Caki2 (cell line): ENCODE measurements around the gene CDC42EP4. TPM values are rescaled to one million over a fixed set of nuclear protein-coding genes. Genes with fewer than 3 reads are reported as not detected.
"Not testable (repeated sequence)": the region's sequence is repeated elsewhere in the genome, so short reads cannot be mapped to it uniquely, and the experiment has no call there.

Experiments used
- DNase-seq: peaks from one replicate; pipeline ENCODE4 v3.0.0-alpha.2; 2015; ENCODE audit warnings: low read depth
- in situ Hi-C: cut with HindIII; loops from 2 replicates; pipeline ENCODE4 v1.10.0; 2016; ENCODE audit warnings: low sequenced_read_pairs, low pct_unique_long_range_greater_than_20kb, mixed read lengths
- total RNA-seq: library from RNA; depleted of rRNA; stranded (reverse); fragments of >200 nt; shearing (Covaris generic); gene quantifications from 2 replicates; pipeline ENCODE4 v1.2.3, GENCODE V29; 2014; ENCODE audit warnings: low replicate concordance

CDC42EP4 gene
- total RNA-seq, 1 experiment from 2014 or later: 50.8 TPM

GRCh38 chr17:73346501-73347162 lies 34.8 kb upstream of the CDC42EP4 start:
- no peak for DNase-seq
- in situ Hi-C loops: no loop called here

GRCh38 chr17:73343739-73344454 lies 32.1 kb upstream of the CDC42EP4 start:
- in situ Hi-C loops: no loop called here
- peak; percentile 41 for DNase-seq

DNA sequence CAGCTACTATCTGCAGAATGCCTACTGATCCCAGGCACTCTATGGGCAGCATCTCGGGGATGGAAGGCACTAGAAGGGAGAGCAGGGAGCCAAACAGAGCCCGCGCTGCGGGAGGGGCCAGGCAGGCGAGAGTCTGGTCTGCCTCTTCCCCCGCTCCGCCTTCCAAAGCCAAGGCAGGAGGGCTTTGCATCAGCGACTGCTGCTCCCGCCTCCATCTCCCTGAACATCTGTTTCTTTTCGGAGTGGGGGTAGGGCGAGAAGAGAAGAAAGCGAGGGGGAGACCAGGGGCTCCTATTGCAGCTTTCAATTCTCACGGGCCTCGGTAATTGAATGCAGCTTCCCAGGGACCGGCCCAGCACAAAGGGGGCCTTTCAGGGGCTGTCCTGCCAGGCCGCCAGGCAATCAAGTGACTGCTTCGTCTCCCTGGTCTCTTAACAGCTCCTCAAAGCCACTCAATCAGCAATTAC lies 31.4 kb upstream of the CDC42EP4 start:
- in situ Hi-C loops: no loop called here
- peak; percentile 35 for DNase-seq

- DNase-seq: no peak
Measured at GRCh38 chr17:73342541-73343167, 30.9 kb upstream of the CDC42EP4 start.

GRCh38 chr17:73342050-73342522 lies 30.3 kb upstream of the CDC42EP4 start:
- in situ Hi-C loops: no loop called here
- DNase-seq: peak; percentile 87

More at GRCh38 chr17:73342541-73343167, 30.9 kb upstream of the CDC42EP4 start:
- in situ Hi-C loops: no loop called here

DNA sequence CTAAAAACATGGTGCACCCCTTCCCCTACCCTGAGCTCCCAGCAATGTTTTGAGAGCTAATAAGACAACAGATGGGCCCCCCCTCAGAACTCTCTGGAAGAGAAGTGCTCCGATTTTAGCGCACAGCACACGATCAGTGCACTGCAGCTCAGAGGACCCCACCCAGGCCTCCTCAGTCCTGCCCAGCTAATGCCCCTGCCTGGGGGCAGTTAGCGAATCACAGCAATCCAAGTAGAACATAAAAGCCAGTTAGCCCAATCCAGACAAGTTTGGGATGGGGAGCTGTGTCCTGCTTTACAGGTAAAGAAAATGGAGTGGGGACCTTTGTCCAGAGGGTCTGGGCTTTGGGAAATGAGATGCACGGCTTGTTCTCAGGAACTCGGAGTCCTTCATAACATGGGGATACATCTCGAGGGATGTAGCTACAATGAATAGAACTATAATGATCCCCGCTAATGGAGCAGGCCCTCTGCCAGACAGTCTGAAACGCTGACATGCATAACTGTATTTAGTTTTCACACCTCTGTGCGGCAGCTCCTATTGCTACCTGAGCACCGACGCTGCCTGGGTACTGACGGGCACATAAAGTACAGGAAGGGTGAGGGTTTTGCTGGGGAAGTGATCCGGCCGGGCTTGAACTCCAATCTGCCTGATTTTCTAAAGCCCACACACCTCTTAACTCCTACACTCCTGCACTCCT lies 29.7 kb upstream of the CDC42EP4 start:
- in situ Hi-C loops: no loop called here
- DNase-seq: no peak

- in situ Hi-C loops: no loop called here
- DNase-seq: peak; percentile 90
Measured at GRCh38 chr17:73340093-73340596, 28.3 kb upstream of the CDC42EP4 start.

- in situ Hi-C loops: no loop called here
- no peak for DNase-seq
Measured at GRCh38 chr17:73338566-73339197, 26.9 kb upstream of the CDC42EP4 start.

GRCh38 chr17:73338050-73338521 lies 26.3 kb upstream of the CDC42EP4 start:
- peak; percentile 25 for DNase-seq
- in situ Hi-C loops: no loop called here

- in situ Hi-C loops: no loop called here
- peak; percentile 6 for DNase-seq
Measured at GRCh38 chr17:73337330-73337710, 25.5 kb upstream of the CDC42EP4 start.

GRCh38 chr17:73336408-73337329 lies 24.9 kb upstream of the CDC42EP4 start:
- no peak for DNase-seq
- in situ Hi-C loops: no loop called here

- no peak for DNase-seq
- in situ Hi-C loops: no loop called here
Measured at GRCh38 chr17:73335591-73336407, 24.0 kb upstream of the CDC42EP4 start.

DNA sequence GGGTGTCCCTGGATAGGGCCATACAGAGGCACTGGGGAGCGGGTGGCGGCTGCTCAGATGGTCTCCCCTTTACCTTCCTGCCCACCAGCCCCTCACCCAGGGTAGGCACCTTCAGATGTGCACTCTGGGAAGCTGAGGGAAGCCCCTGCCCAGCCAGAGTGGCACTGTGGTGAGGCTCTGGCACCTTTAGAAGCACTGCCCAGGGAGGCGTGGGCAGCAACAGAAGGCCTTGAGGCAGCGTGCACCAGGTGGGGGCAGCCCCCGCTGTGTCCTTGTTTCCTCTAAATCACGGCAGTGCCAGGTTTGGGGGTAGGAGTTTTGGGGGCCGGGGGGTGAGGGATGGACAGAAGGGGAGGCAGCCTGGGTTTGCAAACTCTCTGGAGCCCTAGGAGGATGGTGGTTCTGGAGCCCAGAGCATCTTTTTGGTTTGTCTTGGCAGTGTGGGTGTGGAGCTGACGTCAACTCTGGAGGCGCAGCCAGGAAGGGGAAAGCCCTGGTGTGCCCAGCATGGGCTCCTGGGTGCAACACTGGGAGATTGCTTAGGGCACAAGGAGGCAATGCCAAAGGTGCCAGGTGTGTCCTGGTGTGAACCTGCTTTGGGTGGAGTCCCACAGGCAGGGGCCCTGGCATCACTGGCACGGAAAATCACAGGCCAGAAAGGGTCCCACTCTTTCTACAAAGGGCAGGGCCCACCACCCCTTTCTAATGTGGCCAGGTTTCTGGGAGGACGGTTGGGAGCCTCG lies 23.1 kb upstream of the CDC42EP4 start:
- no peak for DNase-seq
- in situ Hi-C loops: no loop called here

GRCh38 chr17:73333445-73333844 lies 21.6 kb upstream of the CDC42EP4 start:
- in situ Hi-C loops, DNase-seq: not testable (repeated sequence)

- in situ Hi-C loops: no loop called here
Measured at GRCh38 chr17:73331060-73331459, 19.3 kb upstream of the CDC42EP4 start.

More at GRCh38 chr17:73331060-73331459, 19.3 kb upstream of the CDC42EP4 start:
- DNase-seq: no peak
